Body of pancreas (tissue), 4 donors: ENCODE data around the gene HNRNPLL.

Source experiments
- POLR2A ChIP-seq, 3 donors: fragments of 450-650 bp; IDR thresholded peaks; one replicate each; pipeline ENCODE4 v1.6.1; 2016; ENCODE audit warnings: antibody characterized with exemption in 3 of 3, mild to moderate bottlenecking in 2 of 3
- TF ChIP-seq, protein P1 (sequence below), 7 experiments: fragments of 450-650 bp in 4 of 7; fragments of 200-600 bp in 3 of 7; sonication (generic) in 3 of 7; IDR thresholded peaks; one replicate each; pipeline ENCODE4 v1.5.1; 2016 to 2019; ENCODE audit warnings: antibody characterized with exemption in 7 of 7

DNA sequence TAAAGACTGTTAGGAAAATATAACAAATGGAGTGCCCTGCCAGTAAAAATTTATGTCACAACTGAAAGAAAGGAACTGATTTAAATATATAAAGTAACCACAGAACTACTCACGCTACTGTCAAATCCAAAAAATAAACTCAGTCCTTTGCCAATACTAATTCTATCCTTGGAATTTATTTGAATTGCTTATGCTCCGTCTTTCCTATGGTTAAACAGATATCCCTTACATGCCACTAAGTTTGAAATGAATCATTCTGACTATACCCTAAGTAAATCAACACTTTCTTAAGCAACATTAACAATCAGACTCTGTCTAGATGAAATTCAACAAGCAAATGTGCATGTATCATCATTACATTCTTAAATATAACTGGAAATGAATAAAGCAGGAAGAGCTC, 9.8 kb downstream of the HNRNPLL start:
- TF ChIP-seq, protein P1, sequence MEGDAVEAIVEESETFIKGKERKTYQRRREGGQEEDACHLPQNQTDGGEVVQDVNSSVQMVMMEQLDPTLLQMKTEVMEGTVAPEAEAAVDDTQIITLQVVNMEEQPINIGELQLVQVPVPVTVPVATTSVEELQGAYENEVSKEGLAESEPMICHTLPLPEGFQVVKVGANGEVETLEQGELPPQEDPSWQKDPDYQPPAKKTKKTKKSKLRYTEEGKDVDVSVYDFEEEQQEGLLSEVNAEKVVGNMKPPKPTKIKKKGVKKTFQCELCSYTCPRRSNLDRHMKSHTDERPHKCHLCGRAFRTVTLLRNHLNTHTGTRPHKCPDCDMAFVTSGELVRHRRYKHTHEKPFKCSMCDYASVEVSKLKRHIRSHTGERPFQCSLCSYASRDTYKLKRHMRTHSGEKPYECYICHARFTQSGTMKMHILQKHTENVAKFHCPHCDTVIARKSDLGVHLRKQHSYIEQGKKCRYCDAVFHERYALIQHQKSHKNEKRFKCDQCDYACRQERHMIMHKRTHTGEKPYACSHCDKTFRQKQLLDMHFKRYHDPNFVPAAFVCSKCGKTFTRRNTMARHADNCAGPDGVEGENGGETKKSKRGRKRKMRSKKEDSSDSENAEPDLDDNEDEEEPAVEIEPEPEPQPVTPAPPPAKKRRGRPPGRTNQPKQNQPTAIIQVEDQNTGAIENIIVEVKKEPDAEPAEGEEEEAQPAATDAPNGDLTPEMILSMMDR (IDR thresholded peaks at IDR 0.05), result no peak
- no peak for TF ChIP-seq POLR2A (IDR thresholded peaks at IDR 0.05)
